ENCODE results near the gene HEG1.

GRCh38 chr3:124976383-124976782, 79.4 kb downstream of the HEG1 start:
- no peak for TF ChIP-seq CTCF (IDR thresholded peaks at IDR 0.05)
- no peak for TF ChIP-seq POLR2A (IDR thresholded peaks at IDR 0.05)
- no peak for TF ChIP-seq EP300 (IDR thresholded peaks at IDR 0.05)
